HG02798 (cell line): ENCODE data around the gene TSKU.
A peak's percentile ranks its signal among the peaks of the same experiment; 100 is the strongest.
"Not testable (repeated sequence)": the region's sequence is repeated elsewhere in the genome, so short reads cannot be mapped to it uniquely, and the experiment has no call there.

Experiments
- ATAC-seq: cut with Tn5 transposase; IDR thresholded peaks from one replicate; pipeline ENCODE4 v1.9.1; 2021; ENCODE audit warnings: mild to moderate bottlenecking; ENCODE audit not compliant: unreplicated experiment, poor library complexity

The TSKU gene

DNA sequence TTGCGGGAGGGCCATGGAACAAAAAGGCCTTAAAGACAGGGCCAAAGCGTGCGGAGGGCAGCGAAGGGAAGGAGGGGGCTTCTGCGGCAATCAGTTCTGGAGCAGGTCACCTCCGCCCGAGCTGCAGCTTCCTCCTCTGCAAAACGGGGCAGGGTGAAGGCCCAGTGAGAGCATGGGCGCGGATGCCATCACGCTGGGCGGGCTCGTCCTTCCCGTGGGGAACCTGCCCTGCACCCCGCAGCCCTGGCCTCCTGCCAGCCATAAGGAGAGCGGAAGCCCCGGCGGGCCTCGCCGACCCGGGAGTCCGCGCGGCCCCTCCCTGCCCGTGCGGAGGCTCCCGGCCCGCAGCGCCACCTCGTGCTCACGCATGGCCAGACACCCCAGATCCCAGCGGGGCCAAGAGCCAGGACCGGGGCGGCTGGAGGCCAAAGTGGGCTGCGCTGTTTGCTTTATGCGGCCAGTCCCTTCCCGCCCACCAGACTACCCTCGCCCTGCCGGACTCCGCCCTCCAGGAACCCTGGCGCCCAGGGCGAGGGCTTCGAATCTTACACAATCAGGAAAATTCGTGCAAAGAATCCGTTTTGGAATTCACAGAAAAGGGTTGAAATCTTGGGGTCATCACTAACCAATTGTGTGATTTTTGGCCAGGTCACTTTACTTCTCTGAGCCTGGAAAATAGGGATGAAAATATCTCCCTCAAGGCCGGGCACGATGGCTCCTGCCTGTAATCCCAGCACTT, 16.1 kb downstream of the TSKU start:
- peak; percentile 77 for ATAC-seq

- no peak for ATAC-seq
Observed at GRCh38 chr11:76800466-76801200, 17.5 kb downstream of the TSKU start.

DNA sequence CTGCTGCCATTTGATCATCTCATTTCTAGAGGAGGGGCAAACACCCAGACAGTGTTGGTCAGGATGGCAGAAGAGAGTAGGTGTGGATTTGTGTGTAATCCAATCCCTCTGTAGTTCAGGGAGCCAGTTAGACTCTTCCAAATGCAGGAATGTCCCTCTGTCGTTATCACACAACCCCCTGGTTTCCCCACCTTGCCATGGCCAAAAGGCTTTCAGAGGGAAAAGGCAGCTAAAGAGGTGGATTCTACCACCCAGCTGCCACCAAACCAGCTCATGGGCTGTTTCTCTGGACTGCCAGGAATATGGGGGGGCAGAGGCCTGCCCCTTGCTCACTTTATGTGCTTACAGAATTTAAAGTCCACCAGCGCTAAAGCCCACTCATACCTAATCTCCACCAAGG, 18.1 kb downstream of the TSKU start:
- no peak for ATAC-seq

DNA sequence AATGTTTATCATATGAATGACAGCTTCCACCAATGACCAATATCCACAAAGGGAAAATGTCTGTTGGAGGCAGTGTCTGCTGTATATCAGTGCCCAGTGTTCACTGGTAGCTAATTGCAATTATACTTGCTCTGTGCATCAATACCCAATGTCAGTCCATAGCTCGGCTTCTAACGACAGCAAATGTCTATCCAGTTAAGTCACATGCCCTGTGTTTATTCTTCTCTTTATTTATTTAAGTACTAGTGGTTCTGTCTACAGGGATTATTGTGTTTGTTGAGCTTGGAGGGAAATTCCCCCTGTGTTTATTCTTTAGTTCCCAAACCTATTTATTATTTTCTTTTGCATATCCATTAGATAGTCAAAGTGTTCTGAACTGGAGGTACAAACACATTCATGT, 18.6 kb downstream of the TSKU start:
- ATAC-seq: no peak

DNA sequence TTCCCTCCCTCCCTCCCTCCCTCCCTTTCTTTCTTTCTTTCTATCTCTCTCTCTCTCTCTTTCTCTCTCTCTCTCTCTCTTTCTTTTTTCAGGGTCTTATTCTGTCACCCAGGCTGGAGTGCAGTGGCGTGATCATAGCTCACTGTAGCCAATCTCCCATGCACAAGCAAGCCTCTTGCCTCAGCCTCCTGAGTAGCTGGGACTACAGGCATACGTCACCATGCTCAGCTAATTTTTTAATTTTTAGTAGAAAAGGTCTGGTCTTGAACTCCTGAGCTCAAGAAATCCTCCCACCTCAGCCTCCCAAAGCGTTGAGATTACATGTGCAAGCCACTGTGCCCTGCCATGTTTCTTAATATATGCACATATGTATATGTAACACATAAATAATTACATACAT, 19.0 kb downstream of the TSKU start:
- no peak for ATAC-seq

GRCh38 chr11:76802621-76803020, 19.5 kb downstream of the TSKU start:
- ATAC-seq: no peak

DNA sequence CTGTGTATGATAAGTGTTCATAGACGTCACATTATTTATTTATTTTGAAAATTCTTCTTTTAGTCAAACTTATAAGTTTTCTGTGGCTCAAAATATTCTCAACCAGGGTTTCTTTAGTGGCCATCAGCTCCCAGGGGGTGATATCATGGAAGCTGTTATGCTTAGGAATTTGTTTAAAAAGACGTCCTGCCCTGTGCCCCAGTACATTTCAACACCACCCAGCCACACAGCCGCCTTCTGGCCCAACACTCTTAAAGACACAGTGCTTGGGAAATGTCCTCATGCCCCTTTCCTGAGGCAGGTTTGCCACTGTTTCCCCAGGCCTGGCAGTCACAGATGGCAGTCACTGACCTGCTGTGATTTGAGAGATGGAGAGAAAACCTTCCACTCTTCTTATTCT, 19.9 kb downstream of the TSKU start:
- ATAC-seq: no peak

DNA sequence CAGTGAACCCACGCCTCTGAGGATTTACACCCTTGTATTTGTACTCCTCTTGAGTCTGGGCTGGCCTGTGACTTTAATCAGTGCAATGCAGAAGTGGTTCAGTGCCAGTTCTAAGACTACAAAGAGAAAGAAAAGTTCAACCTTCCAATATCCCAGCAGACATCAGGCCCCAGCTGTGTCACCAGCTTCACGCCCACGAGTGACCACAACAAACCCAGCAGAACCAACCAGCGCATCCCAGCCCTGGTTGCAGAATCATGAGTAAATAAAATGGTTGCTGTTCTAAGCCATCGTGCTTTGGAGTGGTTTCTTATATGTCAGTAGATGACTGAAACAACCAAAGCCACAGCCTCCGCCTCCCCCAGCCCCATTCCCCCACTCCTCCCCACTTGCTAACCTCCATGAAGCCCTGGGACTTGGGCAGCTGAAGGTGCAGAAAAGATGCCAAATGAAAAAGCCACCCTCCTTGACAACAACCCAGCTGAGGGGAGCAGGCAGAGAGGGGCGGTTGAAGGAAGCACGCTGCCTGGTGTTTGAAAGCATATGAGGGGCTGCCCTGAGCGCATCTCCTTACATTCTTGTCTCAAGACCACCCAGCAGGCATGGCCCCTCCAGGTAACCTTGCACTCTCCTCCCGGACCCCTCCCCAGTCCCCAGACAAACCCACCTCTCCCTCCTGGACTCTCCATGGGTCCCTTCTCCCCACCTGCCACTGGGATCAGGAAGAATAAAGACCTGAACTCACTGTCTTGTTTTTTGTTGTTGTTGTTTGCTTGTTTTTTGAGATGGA, 20.9 kb downstream of the TSKU start:
- no peak for ATAC-seq

- no peak for ATAC-seq
Observed at GRCh38 chr11:76805206-76805913, 22.2 kb downstream of the TSKU start.

- no peak for ATAC-seq
Observed at GRCh38 chr11:76806131-76806530, 23.0 kb downstream of the TSKU start.

- ATAC-seq: no peak
Observed at GRCh38 chr11:76806608-76807205, 23.6 kb downstream of the TSKU start.

GRCh38 chr11:76807206-76807875, 24.2 kb downstream of the TSKU start:
- peak; percentile 74 for ATAC-seq

- no peak for ATAC-seq
Observed at GRCh38 chr11:76808171-76808570, 25.0 kb downstream of the TSKU start.

- ATAC-seq: no peak
Observed at GRCh38 chr11:76808996-76809395, 25.8 kb downstream of the TSKU start.

DNA sequence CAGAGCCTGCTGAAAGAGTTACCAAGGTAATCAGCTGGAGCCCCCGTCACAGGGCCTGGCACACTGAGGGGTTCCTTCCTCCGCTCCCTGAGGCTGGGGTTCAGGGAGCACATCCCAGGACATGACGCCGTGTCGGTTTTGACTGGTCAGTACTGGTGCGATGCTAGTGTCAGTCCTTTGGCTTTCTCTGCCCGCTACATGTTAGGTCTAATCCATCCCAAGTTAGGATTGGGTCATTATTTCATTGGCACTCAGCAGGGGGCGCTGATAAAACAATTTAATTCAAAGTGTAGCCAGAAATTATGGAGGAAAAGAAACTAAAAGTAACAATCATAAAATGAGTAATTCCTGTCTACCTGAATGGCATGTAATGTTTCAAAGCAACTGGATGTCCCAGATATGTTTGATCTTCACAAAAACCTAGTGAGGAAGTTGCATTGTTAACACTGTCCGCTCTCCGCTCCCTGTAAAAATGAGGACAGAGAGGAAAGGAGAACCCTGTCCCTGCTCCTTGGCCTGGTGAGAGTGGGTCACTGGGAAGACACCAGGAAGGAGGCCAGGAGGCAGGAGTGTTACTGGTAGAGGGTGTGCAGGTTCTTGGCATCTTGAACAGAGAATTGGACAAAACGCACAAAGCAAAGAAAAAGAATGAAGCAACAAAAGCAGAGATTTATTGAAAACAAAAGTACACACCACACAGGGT, 27.1 kb downstream of the TSKU start:
- no peak for ATAC-seq

- ATAC-seq: no peak
Observed at GRCh38 chr11:76811259-76811658, 28.1 kb downstream of the TSKU start.

DNA sequence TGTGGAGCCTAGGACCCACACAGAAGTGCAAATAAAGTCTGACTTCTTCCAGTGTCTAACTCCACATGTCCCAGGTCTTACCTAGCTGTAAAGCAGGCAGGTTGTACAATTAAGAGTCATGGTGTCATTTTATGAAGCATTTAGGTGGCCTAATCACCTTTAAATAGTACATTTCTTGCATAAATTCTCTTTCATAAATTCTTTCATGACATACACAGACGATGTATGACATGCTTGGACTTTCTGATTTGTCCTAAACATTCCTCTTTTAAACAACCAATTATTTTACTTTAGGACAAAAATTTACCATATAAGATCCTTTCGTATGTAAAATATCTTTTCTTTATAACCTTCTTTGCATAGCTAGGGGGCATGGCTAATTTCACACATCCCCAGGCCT, 31.3 kb downstream of the TSKU start:
- ATAC-seq: no peak

DNA sequence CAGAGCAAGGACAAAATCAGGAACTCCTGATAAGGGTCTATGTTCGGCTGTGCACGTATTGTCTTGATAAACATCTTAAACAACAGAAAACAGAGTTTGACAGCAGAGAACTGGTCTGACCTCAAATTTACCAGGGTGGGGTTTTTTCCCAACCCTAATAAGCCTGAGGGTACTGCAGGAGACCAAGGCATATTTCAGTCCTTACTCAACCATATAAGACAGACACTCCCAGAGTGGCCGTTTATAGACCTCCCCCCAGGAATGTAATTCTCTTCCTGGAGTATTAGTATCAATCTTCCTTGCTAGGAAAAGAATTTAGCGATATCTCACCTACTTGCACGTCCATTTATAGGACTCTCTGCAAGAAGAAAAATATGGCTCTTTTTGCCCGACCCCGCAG, 32.5 kb downstream of the TSKU start:
- ATAC-seq: not testable (repeated sequence)

GRCh38 chr11:76820184-76820566, 37.0 kb downstream of the TSKU start:
- ATAC-seq: no peak
